K562 (cell line): ENCODE measurements around the gene STON2. TPM values are rescaled to one million over a fixed set of nuclear protein-coding genes. Genes with fewer than 3 reads are reported as not detected.

Source experiments
- ATAC-seq: fragments of 200-7000 bp; cut with Tn5 transposase; 3 replicates; pipeline ENCODE4 v1.9.1; 2020; ENCODE audit warnings: moderate library complexity
- BruUV-seq: library from RNA; stranded (reverse); fragments of 400-500 nt; replicated peaks from 2 replicates; lab custom pipeline; 2021; lab: Mats Ljungman, UMichigan
- CTCF ChIA-PET: fragments of 300-600 bp; formaldehyde crosslinking; extraction: SDS; loops from one replicate; lab custom pipeline; 2021; ENCODE audit warnings: low intra/inter-chr PET ratio; lab: Yijun Ruan, JAX
- POLR2A ChIA-PET: fragments of 300-600, 350-650 bp; sonication (Branson Sonifier 250); formaldehyde crosslinking; extraction: SDS; loops from one replicate; lab custom pipeline; 2021; ENCODE audit warnings: antibody characterized with exemption, inconsistent platforms; lab: Yijun Ruan, JAX
- DNase-seq, 4 experiments: peaks; one replicate each; pipeline versions ENCODE4 v3.0.0 to v3.0.0-alpha.2; 2011 to 2018; ENCODE audit warnings: low spot score in 3 of 4, mixed read lengths in 3 of 4; ENCODE audit errors: extremely low read depth in 1 of 4
- FAIRE-seq: peaks from 2 replicates; lab custom pipeline; 2011; peaks lifted over from hg19 to GRCh38; lab: Jason Lieb, UNC
- H2AFZ ChIP-seq: 2 replicates; pipeline ENCODE4 v1.6.0; 2011; ENCODE audit warnings: low read depth, low read length, control low read depth, inconsistent platforms
- H3K27ac ChIP-seq: fragments of 200-600 bp; 3 replicates; pipeline ENCODE4 v1.8.0; 2011; ENCODE audit warnings: low read depth, mild to moderate bottlenecking, control low read depth, inconsistent platforms, low read length, moderate library complexity, mixed read lengths; ENCODE audit errors: extremely low read depth
- H3K27me3 ChIP-seq, 2 experiments: fragments of 300-600 bp in 1 of 2; 2 replicates in 1 of 2; 3 replicates in 1 of 2; pipeline versions ENCODE4 v1.6.0 to v1.8.0; 2011; ENCODE audit warnings: inconsistent platforms in 2 of 2, low read length in 2 of 2, mild to moderate bottlenecking in 1 of 2, mixed read lengths in 1 of 2, moderate library complexity in 1 of 2; ENCODE audit not compliant: control insufficient read depth in 2 of 2, insufficient read depth in 2 of 2
- H3K36me3 ChIP-seq: fragments of 300-600 bp; 3 replicates; pipeline ENCODE4 v1.8.0; 2011; ENCODE audit warnings: mild to moderate bottlenecking, low read length, inconsistent platforms; ENCODE audit not compliant: control insufficient read depth, insufficient read depth
- H3K4me1 ChIP-seq, 2 experiments: fragments of 200-600 bp in 1 of 2; replicated peaks in 1 of 2; 2 replicates in 1 of 2; 3 replicates in 1 of 2; pipeline versions ENCODE4 v1.5.1 to v1.8.0; 2011; ENCODE audit warnings: inconsistent platforms in 2 of 2, low read length in 2 of 2, mild to moderate bottlenecking in 1 of 2, mixed read lengths in 1 of 2, moderate library complexity in 1 of 2; ENCODE audit not compliant: control insufficient read depth in 2 of 2, insufficient read depth in 2 of 2
- H3K4me2 ChIP-seq: 2 replicates; pipeline ENCODE4 v1.6.1; 2011; ENCODE audit warnings: low read length, control low read depth, inconsistent platforms, mixed read lengths; ENCODE audit not compliant: insufficient read depth
- H3K4me3 ChIP-seq: fragments of 200-600 bp; sonication (generic), shearing (Covaris generic); 2 replicates; pipeline ENCODE4 v1.5.1; 2016; ENCODE audit warnings: control low read depth, inconsistent platforms
- H3K79me2 ChIP-seq: fragments of 200-600 bp; 3 replicates; pipeline ENCODE4 v1.8.0; 2011; ENCODE audit warnings: low read length, inconsistent platforms; ENCODE audit not compliant: control insufficient read depth, insufficient read depth
- H3K9ac ChIP-seq, 2 experiments: 2 replicates each; pipeline versions ENCODE4 v1.6.0 to v1.6.1; 2011; ENCODE audit warnings: low read depth in 2 of 2, low read length in 2 of 2, control low read depth in 1 of 2, inconsistent platforms in 1 of 2, mild to moderate bottlenecking in 1 of 2, mixed read lengths in 1 of 2; ENCODE audit not compliant: insufficient read depth in 1 of 2
- H3K9me1 ChIP-seq: one replicate; pipeline ENCODE4 v1.6.0; 2011; ENCODE audit warnings: inconsistent platforms, mild to moderate bottlenecking, low read length, moderate library complexity; ENCODE audit not compliant: control insufficient read depth, insufficient read depth
- H3K9me3 ChIP-seq: replicated peaks from 2 replicates; pipeline ENCODE4 v1.5.1; 2011; ENCODE audit warnings: low read depth, low read length, inconsistent platforms; ENCODE audit not compliant: control insufficient read depth, insufficient read depth
- H4K20me1 ChIP-seq: replicated peaks from 2 replicates; pipeline ENCODE4 v1.6.1; 2011; ENCODE audit warnings: low read length, inconsistent platforms, mixed read lengths; ENCODE audit not compliant: control insufficient read depth, insufficient read depth
- ARNT ChIP-seq, 2 experiments: fragments of 450-650 bp; IDR thresholded peaks; 2 replicates each; pipeline ENCODE4 v1.6.1; 2016; ENCODE audit warnings: mild to moderate bottlenecking in 1 of 2
- BRD4 ChIP-seq: fragments of 200-600 bp; sonication (generic); IDR thresholded peaks from 2 replicates; pipeline ENCODE4 v1.6.1; 2017; ENCODE audit warnings: inconsistent platforms
- DPF2 ChIP-seq: fragments of 450-650 bp; IDR thresholded peaks from 2 replicates; pipeline ENCODE4 v1.6.1; 2016
- NFYB ChIP-seq: IDR thresholded peaks from 2 replicates; pipeline ENCODE4 v1.6.1; 2011; ENCODE audit warnings: mild to moderate bottlenecking, moderate library complexity; ENCODE audit not compliant: insufficient read length; ENCODE audit errors: extremely low read depth
- RBM25 ChIP-seq: fragments of 200-400 bp; formaldehyde crosslinking; IDR thresholded peaks from 2 replicates; pipeline ENCODE4 v1.6.1; 2018; ENCODE audit warnings: low read length, low read depth, moderate library complexity; ENCODE audit not compliant: severe bottlenecking
- ZNF707 ChIP-seq: fragments of 250-450 bp; sonication (Bioruptor Pico); conservative IDR thresholded peaks from 2 replicates; pipeline ENCODE4 v1.8.0; 2022; ENCODE audit warnings: inconsistent platforms, mild to moderate bottlenecking, moderate library complexity
- WGBS: fragments of 100-300 bp; shearing (Covaris generic); methylation state at CpG from one replicate; pipeline ENCODE4 v1.1.6; 2016; ENCODE audit warnings: low coverage, mixed read lengths; ENCODE audit not compliant: insufficient coverage; ENCODE audit errors: missing lambda C conversion rate; 5-methylcytosine and 5-hydroxymethylcytosine counted together
- in situ Hi-C: fragments of 300-500 bp; cut with MboI; formaldehyde crosslinking; loops from 4 replicates; pipeline ENCODE4 v1.15.0; 2018; ENCODE audit warnings: inconsistent platforms, mixed read lengths
- intact Hi-C: fragments of 100-400 bp; cut with micrococcal nuclease; formaldehyde crosslinking; loops from 2 replicates; pipeline ENCODE4 v1.14.2; 2022
- polyA plus RNA-seq, 8 experiments: library from polyadenylated mRNA; depleted of rRNA in 4 of 8; stranded (reverse) in 5 of 8; unstranded in 3 of 8; fragments of >200 nt; fragmentation: Nextera tagmentation in 2 of 8; fragmentation: Illumina TruSeq in 1 of 8; extraction: Ambion mirVana in 2 of 8; extraction: Trizol in 1 of 8; gene quantifications; 2 replicates each; pipeline versions ENCODE4 v1.2.1 to v1.2.3, GENCODE V29; 2011 to 2014; ENCODE audit warnings: inconsistent platforms in 1 of 8, missing spikeins in 1 of 8
- total RNA-seq, 7 experiments: library from RNA; depleted of rRNA in 6 of 7; stranded (reverse); fragments of >200 nt in 6 of 7; fragmentation: Illumina TruSeq in 2 of 7; extraction: Trizol in 2 of 7; gene quantifications; 2 replicates each; pipeline versions ENCODE4 v1.2.1 to v1.2.3, GENCODE V29; 2011 to 2021; ENCODE audit warnings: low replicate concordance in 1 of 7
- TF ChIP-seq, protein P1 (sequence below), 2 experiments: fragments of 450-650 bp; IDR thresholded peaks; 2 replicates each; pipeline ENCODE4 v1.6.1; 2018; ENCODE audit warnings: mild to moderate bottlenecking in 2 of 2, low read depth in 1 of 2; ENCODE audit not compliant: partially characterized antibody in 2 of 2
- TF ChIP-seq, protein P2 (sequence below): fragments of 450-650 bp; formaldehyde crosslinking; IDR thresholded peaks from 2 replicates; pipeline ENCODE4 v1.4.0; 2022; ENCODE audit warnings: missing genetic modification characterization
- TF ChIP-seq, protein P3 (sequence below): fragments of 450-650 bp; formaldehyde crosslinking; conservative IDR thresholded peaks from 2 replicates; pipeline ENCODE4 v1.4.0; 2022; ENCODE audit warnings: mild to moderate bottlenecking, missing genetic modification characterization
- TF ChIP-seq, protein P4 (sequence below): fragments of 450-650 bp; IDR thresholded peaks from 2 replicates; pipeline ENCODE4 v1.6.1; 2018; ENCODE audit not compliant: partially characterized antibody

Gene STON2
- total and polyA plus RNA-seq, 9 of the 15 experiments (the other 6 are each of a cell fraction or from before 2014, with no cell fraction given), result 7.8 to 99.3 (median 53.5) TPM

DNA sequence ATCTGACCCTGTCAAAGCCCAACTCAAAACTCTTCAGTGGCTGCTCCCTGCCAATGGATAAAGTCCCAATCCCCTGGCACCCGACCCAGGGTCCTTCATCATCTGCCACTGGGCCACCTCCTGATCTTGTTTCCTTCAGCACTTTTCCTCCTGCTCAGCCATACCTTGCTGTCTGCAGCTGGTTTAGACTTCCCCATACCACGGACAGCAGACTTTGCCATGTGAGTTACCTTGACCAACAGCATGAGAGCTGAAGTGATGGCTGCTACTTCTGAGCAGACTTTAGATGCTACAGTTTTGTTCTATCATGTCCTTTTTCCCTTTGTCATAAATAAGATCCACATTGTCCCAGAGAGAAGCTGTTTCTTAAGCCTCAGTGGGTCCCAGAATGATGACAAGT lies 33.3 kb upstream of the STON2 start (continued):
- TF ChIP-seq, protein P1, sequence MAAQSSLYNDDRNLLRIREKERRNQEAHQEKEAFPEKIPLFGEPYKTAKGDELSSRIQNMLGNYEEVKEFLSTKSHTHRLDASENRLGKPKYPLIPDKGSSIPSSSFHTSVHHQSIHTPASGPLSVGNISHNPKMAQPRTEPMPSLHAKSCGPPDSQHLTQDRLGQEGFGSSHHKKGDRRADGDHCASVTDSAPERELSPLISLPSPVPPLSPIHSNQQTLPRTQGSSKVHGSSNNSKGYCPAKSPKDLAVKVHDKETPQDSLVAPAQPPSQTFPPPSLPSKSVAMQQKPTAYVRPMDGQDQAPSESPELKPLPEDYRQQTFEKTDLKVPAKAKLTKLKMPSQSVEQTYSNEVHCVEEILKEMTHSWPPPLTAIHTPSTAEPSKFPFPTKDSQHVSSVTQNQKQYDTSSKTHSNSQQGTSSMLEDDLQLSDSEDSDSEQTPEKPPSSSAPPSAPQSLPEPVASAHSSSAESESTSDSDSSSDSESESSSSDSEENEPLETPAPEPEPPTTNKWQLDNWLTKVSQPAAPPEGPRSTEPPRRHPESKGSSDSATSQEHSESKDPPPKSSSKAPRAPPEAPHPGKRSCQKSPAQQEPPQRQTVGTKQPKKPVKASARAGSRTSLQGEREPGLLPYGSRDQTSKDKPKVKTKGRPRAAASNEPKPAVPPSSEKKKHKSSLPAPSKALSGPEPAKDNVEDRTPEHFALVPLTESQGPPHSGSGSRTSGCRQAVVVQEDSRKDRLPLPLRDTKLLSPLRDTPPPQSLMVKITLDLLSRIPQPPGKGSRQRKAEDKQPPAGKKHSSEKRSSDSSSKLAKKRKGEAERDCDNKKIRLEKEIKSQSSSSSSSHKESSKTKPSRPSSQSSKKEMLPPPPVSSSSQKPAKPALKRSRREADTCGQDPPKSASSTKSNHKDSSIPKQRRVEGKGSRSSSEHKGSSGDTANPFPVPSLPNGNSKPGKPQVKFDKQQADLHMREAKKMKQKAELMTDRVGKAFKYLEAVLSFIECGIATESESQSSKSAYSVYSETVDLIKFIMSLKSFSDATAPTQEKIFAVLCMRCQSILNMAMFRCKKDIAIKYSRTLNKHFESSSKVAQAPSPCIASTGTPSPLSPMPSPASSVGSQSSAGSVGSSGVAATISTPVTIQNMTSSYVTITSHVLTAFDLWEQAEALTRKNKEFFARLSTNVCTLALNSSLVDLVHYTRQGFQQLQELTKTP (IDR thresholded peaks at IDR 0.05; ENCODE audit: low read depth in 1 of 2, partially characterized antibody in 2 of 2), result peak in 1 of 2 experiments; percentile 28
- TF ChIP-seq BRD4 (no peak), RBM25 (no peak)

DNA sequence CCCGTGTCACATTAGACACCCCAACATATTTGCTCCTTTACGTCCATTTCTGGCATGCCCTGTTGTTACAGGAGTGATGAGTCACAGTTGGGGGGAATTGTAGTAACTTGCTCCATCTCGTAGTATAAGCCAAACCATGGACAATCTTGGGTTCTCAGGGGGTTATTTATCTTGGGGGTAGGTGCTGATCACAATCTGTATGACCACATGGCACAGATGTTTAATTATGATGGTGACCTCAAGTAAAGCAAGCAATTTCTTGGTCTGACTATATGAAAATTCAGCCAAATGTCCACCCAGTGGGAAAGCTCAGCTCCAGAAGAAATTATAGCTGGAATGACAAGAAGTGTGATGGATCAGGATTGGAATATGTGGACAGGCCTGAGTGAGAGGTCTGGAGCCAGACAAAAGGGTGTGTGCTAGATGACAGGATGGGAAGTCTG lies 32.1 kb upstream of the STON2 start:
- Histone ChIP-seq H3K4me2 (peak overlapping the region; percentile 59), H3K9me1 (no peaks in the 10 kb centered on the region), H3K27me3 (no peaks in the 10 kb centered on the region), H3K9me3 (no peaks in the 10 kb centered on the region), H2AFZ (no peak overlapping the region), H3K9ac (peak overlapping the region in 1 of 2 experiments; percentile 23; a peak in 1 of 4 replicates), H3K4me3 (no peak overlapping the region), H3K36me3 (peaks cover 23% of the 10 kb centered on the region), H4K20me1 (no peaks in the 10 kb centered on the region), H3K4me1 (peaks cover 33 to 65% of the 10 kb centered on the region in 2 experiments), H3K27ac (peak overlapping the region; percentile 60), H3K79me2 (peaks cover 92% of the 10 kb centered on the region)
- DNase-seq (peak; percentile 18 to 70 (median 29)), FAIRE-seq (peak; percentile 73), ATAC-seq (no peak)
- in situ Hi-C loops (no loop called here), intact Hi-C loops (loop anchor here (5.0 kb wide), 1 partner anchor 130 kb away; no protein-coding TSS in a partner anchor)
- POLR2A ChIA-PET, result no interaction called here
- 6% methylated on average over 3 of the region's 3 CpGs for WGBS
- no TSS peak for BruUV-seq
- CTCF ChIA-PET, result no interaction called here
- TF ChIP-seq, protein P2, sequence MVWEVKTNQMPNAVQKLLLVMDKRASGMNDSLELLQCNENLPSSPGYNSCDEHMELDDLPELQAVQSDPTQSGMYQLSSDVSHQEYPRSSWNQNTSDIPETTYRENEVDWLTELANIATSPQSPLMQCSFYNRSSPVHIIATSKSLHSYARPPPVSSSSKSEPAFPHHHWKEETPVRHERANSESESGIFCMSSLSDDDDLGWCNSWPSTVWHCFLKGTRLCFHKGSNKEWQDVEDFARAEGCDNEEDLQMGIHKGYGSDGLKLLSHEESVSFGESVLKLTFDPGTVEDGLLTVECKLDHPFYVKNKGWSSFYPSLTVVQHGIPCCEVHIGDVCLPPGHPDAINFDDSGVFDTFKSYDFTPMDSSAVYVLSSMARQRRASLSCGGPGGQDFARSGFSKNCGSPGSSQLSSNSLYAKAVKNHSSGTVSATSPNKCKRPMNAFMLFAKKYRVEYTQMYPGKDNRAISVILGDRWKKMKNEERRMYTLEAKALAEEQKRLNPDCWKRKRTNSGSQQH (CRISPR knock-in tag), result no peak
- TF ChIP-seq ZNF707 (CRISPR knock-in tag) (no peak), ARNT (IDR thresholded peaks at IDR 0.05) (no peak), NFYB (no peak), DPF2 (peak; percentile 83)
- TF ChIP-seq, protein P3, sequence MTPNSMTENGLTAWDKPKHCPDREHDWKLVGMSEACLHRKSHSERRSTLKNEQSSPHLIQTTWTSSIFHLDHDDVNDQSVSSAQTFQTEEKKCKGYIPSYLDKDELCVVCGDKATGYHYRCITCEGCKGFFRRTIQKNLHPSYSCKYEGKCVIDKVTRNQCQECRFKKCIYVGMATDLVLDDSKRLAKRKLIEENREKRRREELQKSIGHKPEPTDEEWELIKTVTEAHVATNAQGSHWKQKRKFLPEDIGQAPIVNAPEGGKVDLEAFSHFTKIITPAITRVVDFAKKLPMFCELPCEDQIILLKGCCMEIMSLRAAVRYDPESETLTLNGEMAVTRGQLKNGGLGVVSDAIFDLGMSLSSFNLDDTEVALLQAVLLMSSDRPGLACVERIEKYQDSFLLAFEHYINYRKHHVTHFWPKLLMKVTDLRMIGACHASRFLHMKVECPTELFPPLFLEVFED (CRISPR knock-in tag), result 0 out of 2 replicates have a peak, but pooled peaks have one; percentile 31
- TF ChIP-seq, protein P4, sequence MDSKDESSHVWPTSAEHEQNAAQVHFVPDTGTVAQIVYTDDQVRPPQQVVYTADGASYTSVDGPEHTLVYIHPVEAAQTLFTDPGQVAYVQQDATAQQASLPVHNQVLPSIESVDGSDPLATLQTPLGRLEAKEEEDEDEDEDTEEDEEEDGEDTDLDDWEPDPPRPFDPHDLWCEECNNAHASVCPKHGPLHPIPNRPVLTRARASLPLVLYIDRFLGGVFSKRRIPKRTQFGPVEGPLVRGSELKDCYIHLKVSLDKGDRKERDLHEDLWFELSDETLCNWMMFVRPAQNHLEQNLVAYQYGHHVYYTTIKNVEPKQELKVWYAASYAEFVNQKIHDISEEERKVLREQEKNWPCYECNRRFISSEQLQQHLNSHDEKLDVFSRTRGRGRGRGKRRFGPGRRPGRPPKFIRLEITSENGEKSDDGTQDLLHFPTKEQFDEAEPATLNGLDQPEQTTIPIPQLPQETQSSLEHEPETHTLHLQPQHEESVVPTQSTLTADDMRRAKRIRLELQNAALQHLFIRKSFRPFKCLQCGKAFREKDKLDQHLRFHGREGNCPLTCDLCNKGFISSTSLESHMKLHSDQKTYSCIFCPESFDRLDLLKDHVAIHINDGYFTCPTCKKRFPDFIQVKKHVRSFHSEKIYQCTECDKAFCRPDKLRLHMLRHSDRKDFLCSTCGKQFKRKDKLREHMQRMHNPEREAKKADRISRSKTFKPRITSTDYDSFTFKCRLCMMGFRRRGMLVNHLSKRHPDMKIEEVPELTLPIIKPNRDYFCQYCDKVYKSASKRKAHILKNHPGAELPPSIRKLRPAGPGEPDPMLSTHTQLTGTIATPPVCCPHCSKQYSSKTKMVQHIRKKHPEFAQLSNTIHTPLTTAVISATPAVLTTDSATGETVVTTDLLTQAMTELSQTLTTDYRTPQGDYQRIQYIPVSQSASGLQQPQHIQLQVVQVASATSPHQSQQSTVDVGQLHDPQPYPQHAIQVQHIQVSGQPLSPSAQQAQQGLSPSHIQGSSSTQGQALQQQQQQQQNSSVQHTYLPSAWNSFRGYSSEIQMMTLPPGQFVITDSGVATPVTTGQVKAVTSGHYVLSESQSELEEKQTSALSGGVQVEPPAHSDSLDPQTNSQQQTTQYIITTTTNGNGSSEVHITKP, result no peak
